HG03039 (cell line): ENCODE data around the gene NAA50.
A peak's percentile ranks its signal among the peaks of the same experiment; 100 is the strongest.

Experiments
- ATAC-seq: cut with Tn5 transposase; IDR thresholded peaks from one replicate; pipeline ENCODE4 v1.9.1; 2021; ENCODE audit warnings: mild to moderate bottlenecking, moderate library complexity; ENCODE audit not compliant: unreplicated experiment

The NAA50 gene

GRCh38 chr3:113743006-113743630 is 2.9 kb downstream of the NAA50 start:
- no peak for ATAC-seq

DNA sequence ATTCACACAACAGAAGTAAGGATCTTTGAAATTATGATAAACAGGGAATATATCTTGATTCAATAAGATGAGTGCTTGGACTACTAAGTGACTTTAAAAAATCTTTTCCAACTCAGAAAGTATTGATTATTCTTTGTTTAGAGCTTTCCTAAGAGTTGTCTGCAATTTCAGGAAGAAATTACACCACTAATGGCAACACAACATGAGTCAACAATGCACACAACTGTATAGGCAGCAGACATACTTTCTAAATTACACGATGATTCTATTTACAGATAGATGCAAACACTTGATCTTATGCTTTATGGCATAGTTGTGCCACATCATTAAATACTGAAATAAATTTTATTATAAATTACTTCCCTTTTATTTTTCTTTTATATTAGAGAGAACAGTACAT is 4.4 kb downstream of the NAA50 start:
- ATAC-seq: no peak

GRCh38 chr3:113741086-113741485 is 5.0 kb downstream of the NAA50 start:
- no peak for ATAC-seq

DNA sequence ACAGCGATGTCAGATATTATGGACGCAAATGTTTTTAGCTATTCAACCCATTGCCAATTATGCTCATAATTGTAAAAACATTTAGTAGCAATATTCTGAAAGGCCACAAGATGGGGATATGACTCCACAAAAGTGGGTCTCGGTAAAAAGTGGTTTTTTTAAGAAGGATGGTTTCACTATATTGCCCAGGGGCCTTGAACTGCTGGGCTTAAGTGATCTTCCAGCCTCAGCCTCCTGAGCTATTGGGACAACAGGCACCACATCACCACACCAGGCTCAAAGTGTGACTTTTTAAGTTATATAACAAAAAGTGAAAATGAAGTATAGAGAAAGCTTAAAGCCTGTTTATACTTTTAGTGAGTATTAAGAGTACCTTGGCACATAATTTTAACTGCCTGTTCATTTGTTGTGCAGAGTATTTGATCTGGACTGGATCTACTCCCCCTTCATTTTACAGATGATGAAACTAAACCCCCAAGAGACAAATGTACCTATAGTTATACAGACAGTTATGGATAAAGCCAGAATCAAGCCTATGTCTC is 9.4 kb downstream of the NAA50 start:
- ATAC-seq: peak; percentile 46

GRCh38 chr3:113731694-113732093 is 14.4 kb downstream of the NAA50 start:
- no peak for ATAC-seq

GRCh38 chr3:113730550-113730949 is 15.5 kb downstream of the NAA50 start:
- ATAC-seq: no peak

GRCh38 chr3:113728661-113729060 is 17.4 kb downstream of the NAA50 start:
- ATAC-seq: no peak

DNA sequence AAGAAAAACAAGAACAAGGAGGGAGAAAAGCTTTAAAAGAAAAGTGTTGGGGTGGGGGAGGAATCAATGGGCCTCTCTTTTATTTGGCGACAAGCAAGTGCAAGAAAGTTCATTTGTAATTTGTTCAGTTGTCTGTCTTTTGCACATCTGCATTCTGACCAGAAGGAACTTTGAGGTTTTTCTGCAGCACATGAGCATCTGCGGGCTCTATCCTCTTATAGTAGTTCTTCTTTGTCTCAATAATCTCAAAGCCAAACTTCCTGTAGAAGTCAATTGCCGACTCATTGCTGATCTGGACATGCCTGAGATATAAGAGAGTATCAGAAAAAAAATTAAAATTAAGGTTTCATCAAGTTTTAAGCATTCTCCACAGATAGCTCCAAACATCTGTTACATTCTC is 24.4 kb downstream of the NAA50 start:
- no peak for ATAC-seq

DNA sequence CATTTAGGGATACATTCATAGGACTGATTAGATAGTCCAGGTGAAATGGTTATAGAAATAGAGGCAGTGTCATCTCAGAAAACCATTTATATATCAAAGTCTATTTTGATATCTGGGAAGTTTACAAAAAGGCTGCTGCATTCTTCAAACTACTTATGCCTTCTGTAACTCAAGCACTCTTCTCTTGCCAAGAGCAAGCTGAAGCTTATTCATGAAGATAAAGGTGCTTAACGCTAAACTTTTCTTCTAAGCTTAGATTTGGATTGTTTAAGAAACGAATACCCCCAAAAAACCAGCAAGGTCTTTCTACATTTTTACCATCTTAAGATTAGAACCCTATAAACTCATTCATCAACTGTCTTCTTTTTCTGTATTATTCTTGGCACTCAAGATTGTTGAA is 26.3 kb downstream of the NAA50 start:
- no peak for ATAC-seq

- no peak for ATAC-seq
These were observed 26.8 kb downstream of the NAA50 start for GRCh38 chr3:113719294-113719693.

DNA sequence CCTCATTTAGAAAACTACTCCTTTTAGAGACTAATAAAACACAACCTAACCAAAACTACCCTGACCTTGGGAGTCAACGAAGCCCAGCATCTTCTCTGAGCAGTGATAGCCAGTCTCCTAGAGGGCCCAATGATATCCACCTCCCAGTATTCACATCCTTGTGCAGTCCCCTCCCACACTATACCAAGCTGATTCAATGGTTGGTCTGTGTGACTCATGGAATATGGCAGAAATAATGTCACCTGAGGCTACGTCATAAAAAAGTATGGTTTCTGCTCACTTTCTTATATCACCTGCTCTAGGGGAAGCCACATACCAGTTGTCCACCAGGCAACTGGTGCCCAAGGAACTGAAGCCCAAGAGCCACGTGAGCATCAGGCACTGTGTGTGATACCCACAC is 28.2 kb downstream of the NAA50 start:
- ATAC-seq: no peak

DNA sequence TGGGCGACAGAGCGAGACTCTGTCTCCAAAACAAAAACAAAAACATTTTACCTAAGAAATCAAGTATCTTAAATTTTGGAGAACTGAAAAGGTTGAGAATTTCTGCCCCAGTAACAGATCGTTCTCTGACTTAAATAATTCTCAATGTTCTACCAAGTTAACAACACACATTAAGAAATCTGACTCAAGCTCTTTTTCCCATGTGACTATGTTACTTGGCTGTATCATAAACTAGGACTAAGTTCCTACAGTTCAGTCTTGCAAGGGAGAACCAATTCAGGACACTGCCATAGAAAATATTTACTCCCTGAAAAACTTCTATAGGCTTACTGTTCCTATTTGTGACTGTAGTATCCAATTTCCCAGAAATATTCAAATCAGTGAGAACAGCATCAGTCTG is 28.7 kb downstream of the NAA50 start:
- ATAC-seq: no peak

- ATAC-seq: no peak
These were observed 31.3 kb downstream of the NAA50 start for GRCh38 chr3:113714702-113715101.

DNA sequence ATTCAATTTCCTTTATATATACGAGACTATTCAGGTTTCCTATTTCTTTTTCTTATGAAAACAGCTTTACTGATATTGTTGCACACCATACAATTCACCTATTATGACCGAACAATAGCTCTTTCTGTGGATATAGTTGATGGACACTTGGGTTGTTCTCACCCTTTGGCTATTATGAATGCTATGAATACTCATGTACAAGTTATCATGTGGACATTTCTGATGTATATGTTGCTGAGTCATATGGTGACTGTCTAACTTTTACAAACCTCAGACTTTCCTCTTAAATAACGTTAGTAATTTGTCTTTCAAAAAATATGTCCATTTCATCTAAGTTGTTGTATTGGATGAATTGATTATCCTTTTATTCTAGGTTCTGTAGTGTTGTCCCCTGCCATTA is 33.9 kb downstream of the NAA50 start:
- ATAC-seq: no peak

DNA sequence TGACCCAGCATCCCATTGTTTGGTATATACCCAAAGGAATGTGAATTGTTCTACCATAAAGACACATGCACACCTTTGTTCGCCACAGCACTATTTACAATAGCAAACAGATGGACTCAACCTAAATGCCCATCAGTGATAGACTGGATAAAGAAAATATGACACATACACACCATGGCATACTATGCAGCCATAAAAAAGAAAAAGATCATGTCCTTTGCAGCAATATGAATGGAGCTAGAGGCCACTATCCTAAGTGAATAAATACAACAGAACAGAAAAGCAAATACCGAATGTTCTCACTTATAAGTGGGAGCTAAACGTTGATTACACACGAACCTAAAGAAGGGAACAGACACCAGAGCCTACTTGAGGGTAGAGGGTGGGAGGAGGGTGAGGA is 38.2 kb downstream of the NAA50 start:
- ATAC-seq: no peak

DNA sequence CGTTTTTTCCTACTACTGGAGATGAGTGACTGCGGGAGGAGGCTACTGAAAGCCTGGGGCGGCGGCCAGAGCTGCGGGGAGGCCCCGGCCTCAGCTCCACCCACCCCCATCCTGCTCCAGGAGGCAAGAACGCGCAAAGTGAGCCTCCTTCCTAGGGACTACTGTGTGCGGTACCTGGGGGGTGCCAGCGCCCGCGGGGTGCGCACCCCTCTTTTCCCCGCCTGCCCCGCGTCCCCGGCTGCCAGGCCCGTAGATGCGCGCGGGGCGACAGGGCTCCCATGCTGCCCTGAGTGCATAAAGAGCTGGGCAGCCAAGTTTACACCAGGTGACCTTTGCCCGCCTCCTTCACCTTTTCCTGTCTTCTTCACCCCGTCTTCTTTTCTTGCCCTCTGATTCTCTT is 47.1 kb downstream of the NAA50 start:
- no peak for ATAC-seq

- ATAC-seq: no peak
These were observed 47.8 kb downstream of the NAA50 start for GRCh38 chr3:113698213-113698742.

- no peak for ATAC-seq
These were observed 48.5 kb downstream of the NAA50 start for GRCh38 chr3:113697500-113698090.

DNA sequence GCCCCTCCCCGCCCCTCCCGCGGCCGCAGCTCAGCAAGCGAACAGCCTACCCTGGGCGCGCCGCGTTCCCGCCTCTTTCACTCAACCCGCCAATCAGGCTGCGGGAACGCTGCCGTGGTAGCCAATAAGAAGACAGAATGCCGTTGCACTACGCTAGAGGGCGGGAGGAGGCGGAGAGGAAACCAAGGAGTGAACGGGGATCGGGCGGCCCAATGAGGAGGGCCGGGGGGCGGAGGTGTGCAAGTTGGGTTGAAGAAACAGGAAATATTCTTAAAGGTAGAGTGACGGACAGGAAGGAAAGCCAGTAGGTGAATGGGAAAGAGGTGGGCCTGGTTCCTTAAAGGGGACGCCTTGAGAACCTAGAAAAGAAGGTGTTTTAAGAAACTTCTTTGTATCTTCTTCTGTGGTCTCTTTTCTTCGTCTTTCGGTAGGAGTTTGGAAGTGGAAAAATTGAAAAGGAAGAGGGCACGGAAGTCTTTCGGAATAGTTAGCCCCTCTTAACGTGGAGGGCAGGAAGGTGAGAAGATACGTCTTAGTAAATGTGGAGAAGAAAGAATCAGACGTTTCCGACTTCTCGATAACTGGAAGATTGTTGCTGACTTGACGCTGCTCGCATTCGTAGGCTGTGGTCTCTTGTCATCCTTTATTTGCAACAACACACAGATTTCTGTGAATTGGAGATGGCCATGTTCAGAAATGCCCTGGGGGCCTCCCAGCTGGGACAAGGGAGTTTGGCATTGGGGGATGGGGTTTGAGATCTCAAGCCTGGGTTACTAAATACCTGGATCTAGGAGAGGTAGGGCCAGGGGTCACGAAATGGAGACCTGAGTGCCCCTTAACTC is 49.2 kb downstream of the NAA50 start:
- peak; percentile 94 for ATAC-seq

GRCh38 chr3:113695786-113696645 is 50.0 kb downstream of the NAA50 start, which contains the start of gene USF3:
USF3 (minus strand) TSS chr3:113696642; CDS start chr3:113674878, 21,764 bp downstream.
- peak; percentile 63 for ATAC-seq

DNA sequence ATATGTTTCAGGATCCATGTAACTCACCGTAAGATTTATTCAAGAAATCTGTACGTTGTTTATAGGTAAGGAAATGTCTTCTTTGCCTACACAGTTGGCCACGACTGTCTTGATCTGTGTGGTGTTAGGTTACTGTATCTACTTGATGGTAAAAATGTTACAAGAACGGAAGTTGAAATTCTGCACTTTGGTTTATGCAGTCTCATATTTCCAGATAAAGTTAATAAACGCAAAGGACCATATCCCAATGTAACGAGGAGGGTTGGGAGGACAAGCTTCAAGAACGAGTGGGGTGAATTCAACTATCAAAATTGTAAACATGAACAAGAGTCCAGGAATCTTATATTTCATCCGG is 50.6 kb downstream of the NAA50 start:
- no peak for ATAC-seq
